HepG2 (cell line): ENCODE measurements around the gene DDC. TPM values are rescaled to one million over a fixed set of nuclear protein-coding genes. Genes with fewer than 3 reads are reported as not detected.
A peak's percentile ranks its signal among the peaks of the same experiment; 100 is the strongest.

Source experiments
- ATAC-seq: fragments of 200-7000 bp; cut with Tn5 transposase; 3 replicates; pipeline ENCODE4 v1.9.1; 2020; ENCODE audit warnings: mild to moderate bottlenecking, moderate library complexity
- BruUV-seq: library from RNA; stranded (reverse); fragments of 400-500 nt; replicated peaks from 2 replicates; lab custom pipeline; 2021; lab: Mats Ljungman, UMichigan
- CTCF ChIA-PET: fragments of 300-600 bp; formaldehyde crosslinking; extraction: SDS; loops from one replicate; lab custom pipeline; 2021; ENCODE audit warnings: low total read pairs, inconsistent platforms, low intra/inter-chr PET ratio; lab: Yijun Ruan, JAX
- POLR2A ChIA-PET: fragments of 350-600 bp; sonication (Branson Sonifier 250); formaldehyde crosslinking; loops from one replicate; lab custom pipeline; 2020; ENCODE audit warnings: antibody characterized with exemption, inconsistent platforms; lab: Yijun Ruan, JAX
- DNase-seq: peaks from one replicate; pipeline ENCODE4 v3.0.0-alpha.2; 2015; ENCODE audit warnings: low spot score
- FAIRE-seq: peaks from 3 replicates; lab custom pipeline; 2011; peaks lifted over from hg19 to GRCh38; lab: Jason Lieb, UNC
- H2AFZ ChIP-seq: one replicate; pipeline ENCODE4 v1.6.1; 2011; ENCODE audit warnings: low read length, inconsistent platforms
- H3K27ac ChIP-seq: fragments of 300-600 bp; 3 replicates; pipeline ENCODE4 v1.8.0; 2011; ENCODE audit warnings: mixed run types, mild to moderate bottlenecking, mixed read lengths, low read length, inconsistent platforms; ENCODE audit not compliant: insufficient read depth; ENCODE audit errors: extremely low read length
- H3K27me3 ChIP-seq, 2 experiments: fragments of 200-600 bp in 1 of 2; 2 replicates in 1 of 2; 3 replicates in 1 of 2; pipeline versions ENCODE4 v1.6.0 to v1.8.0; 2011; ENCODE audit warnings: low read length in 2 of 2, mild to moderate bottlenecking in 2 of 2, moderate library complexity in 2 of 2, inconsistent platforms in 1 of 2; ENCODE audit not compliant: insufficient read depth in 2 of 2, control insufficient read depth in 1 of 2
- H3K36me3 ChIP-seq, 2 experiments: fragments of 200-600 bp in 1 of 2; replicated peaks in 1 of 2; 2 replicates in 1 of 2; 3 replicates in 1 of 2; pipeline versions ENCODE4 v1.5.1 to v1.8.0; 2011; ENCODE audit warnings: low read length in 2 of 2, inconsistent platforms in 1 of 2; ENCODE audit not compliant: insufficient read depth in 2 of 2, control insufficient read depth in 1 of 2
- H3K4me1 ChIP-seq: 2 replicates; pipeline ENCODE4 v1.5.1; 2012; ENCODE audit warnings: low read length, inconsistent platforms; ENCODE audit not compliant: insufficient read depth
- H3K4me2 ChIP-seq: 2 replicates; pipeline ENCODE4 v1.6.0; 2011; ENCODE audit warnings: low read depth, low read length, inconsistent platforms
- H3K4me3 ChIP-seq, 3 experiments: fragments of 200-600 bp in 1 of 3; sonication (generic), shearing (Covaris generic) in 1 of 3; replicated peaks in 1 of 3; 2 replicates each; pipeline ENCODE4 v1.5.1; 2011 to 2016; ENCODE audit warnings: low read length in 3 of 3, inconsistent platforms in 2 of 3, low read depth in 2 of 3, mild to moderate bottlenecking in 2 of 3, control low read depth in 1 of 3, mixed read lengths in 1 of 3; ENCODE audit not compliant: insufficient read depth in 1 of 3
- H3K79me2 ChIP-seq: one replicate; pipeline ENCODE4 v1.6.1; 2011; ENCODE audit warnings: low read length, inconsistent platforms; ENCODE audit not compliant: insufficient read depth
- H3K9ac ChIP-seq: 2 replicates; pipeline ENCODE4 v1.6.0; 2011; ENCODE audit warnings: mild to moderate bottlenecking, low read depth, low read length, inconsistent platforms; ENCODE audit not compliant: insufficient read depth
- H3K9me3 ChIP-seq: 2 replicates; pipeline ENCODE4 v1.5.1; 2012; ENCODE audit warnings: mild to moderate bottlenecking, low read length
- H4K20me1 ChIP-seq: 2 replicates; pipeline ENCODE4 v1.6.0; 2011; ENCODE audit warnings: inconsistent platforms, mild to moderate bottlenecking, low read length, moderate library complexity; ENCODE audit not compliant: insufficient read depth
- FOSL2 ChIP-seq: sonication (generic); formaldehyde crosslinking; IDR thresholded peaks from 2 replicates; pipeline ENCODE4 v1.4.0; 2020; ENCODE audit warnings: missing genetic modification reagents
- FOXC1 ChIP-seq: sonication (generic); formaldehyde crosslinking; IDR thresholded peaks from 2 replicates; pipeline ENCODE4 v1.8.0; 2022; ENCODE audit warnings: mild to moderate bottlenecking, missing genetic modification reagents, borderline replicate concordance
- HNF4A ChIP-seq: sonication (generic); formaldehyde crosslinking; IDR thresholded peaks from 2 replicates; pipeline ENCODE4 v1.4.0; 2020; ENCODE audit warnings: missing genetic modification reagents
- NCOA2 ChIP-seq: sonication (generic); formaldehyde crosslinking; IDR thresholded peaks from 2 replicates; pipeline ENCODE4 v1.8.0; 2022; ENCODE audit warnings: inconsistent platforms
- NR2C2 ChIP-seq: sonication (generic); formaldehyde crosslinking; IDR thresholded peaks from 2 replicates; pipeline ENCODE4 v1.4.0; 2020; ENCODE audit warnings: missing genetic modification reagents, mild to moderate bottlenecking, moderate library complexity, borderline replicate concordance
- SP140L ChIP-seq: sonication (generic); formaldehyde crosslinking; IDR thresholded peaks from 2 replicates; pipeline ENCODE4 v1.4.0; 2020; ENCODE audit warnings: missing genetic modification reagents, borderline replicate concordance
- SRF ChIP-seq: IDR thresholded peaks from 2 replicates; pipeline ENCODE4 v1.6.1; 2011; ENCODE audit warnings: mild to moderate bottlenecking, low read depth, low read length, moderate library complexity
- XRCC5 ChIP-seq: fragments of 200-400 bp; formaldehyde crosslinking; optimal IDR thresholded peaks from 2 replicates; pipeline ENCODE3; 2017; ENCODE audit warnings: mild to moderate bottlenecking, low read length
- ZNF12 ChIP-seq: sonication (generic); formaldehyde crosslinking; IDR thresholded peaks from 2 replicates; pipeline ENCODE4 v1.5.0; 2020; ENCODE audit warnings: missing genetic modification reagents
- ZNF256 ChIP-seq: sonication (generic); formaldehyde crosslinking; conservative IDR thresholded peaks from 2 replicates; pipeline ENCODE4 v1.4.0; 2020; ENCODE audit warnings: missing genetic modification reagents
- ZNF543 ChIP-seq: sonication (generic); formaldehyde crosslinking; IDR thresholded peaks from 2 replicates; pipeline ENCODE4 v1.4.0; 2020; ENCODE audit warnings: mild to moderate bottlenecking, missing genetic modification reagents
- WGBS: methylation state at CpG from one replicate; pipeline ENCODE4 v1.1.6; 2017; ENCODE audit warnings: low lambda C conversion rate; 5-methylcytosine and 5-hydroxymethylcytosine counted together
- in situ Hi-C: cut with HindIII; loops from 2 replicates; pipeline ENCODE4 v1.10.0; 2017; ENCODE audit warnings: low pct_unique_long_range_greater_than_20kb; ENCODE audit not compliant: extremely low pct_ligation_motif_present
- intact Hi-C: fragments of 100-400 bp; cut with micrococcal nuclease; formaldehyde crosslinking; loops from one replicate; pipeline ENCODE4 v1.10.0; 2022; ENCODE audit not compliant: unreplicated experiment
- polyA plus RNA-seq, 8 experiments: library from polyadenylated mRNA; depleted of rRNA in 3 of 8; stranded (reverse) in 7 of 8; unstranded in 1 of 8; fragments of >200 nt; fragmentation: Illumina TruSeq in 4 of 8; extraction: Trizol in 4 of 8; gene quantifications; 2 replicates each; pipeline versions ENCODE4 v1.2.1 to v1.2.3, GENCODE V29; 2011 to 2016; ENCODE audit warnings: low read depth in 4 of 8, missing spikeins in 1 of 8, mixed read lengths in 1 of 8; ENCODE audit not compliant: insufficient read depth in 1 of 8
- total RNA-seq, 5 experiments: library from RNA; depleted of rRNA; stranded (reverse); fragments of >200 nt; fragmentation: Illumina TruSeq; extraction: Trizol; gene quantifications; 2 replicates each; pipeline ENCODE4 v1.2.3, GENCODE V29; 2016; ENCODE audit warnings: low read depth in 1 of 5

Gene DDC
- total and polyA plus RNA-seq, 2 of the 13 experiments (the other 11 are each of a cell fraction or from before 2014, with no cell fraction given), result 11.7 to 93.3 TPM

GRCh38 chr7:50427518-50427917, 137.7 kb downstream of the DDC start:
- no peak for DNase-seq
- ChIA-PET CTCF (no interaction called here), POLR2A (no interaction called here)
- Histone ChIP-seq H3K36me3 (no peaks in the 10 kb centered on the region), H2AFZ (no peak overlapping the region), H3K9ac (no peak overlapping the region), H3K4me1 (peaks cover 22% of the 10 kb centered on the region), H3K27ac (no peak overlapping the region), H4K20me1 (no peaks in the 10 kb centered on the region), H3K79me2 (no peaks in the 10 kb centered on the region), H3K27me3 (0 out of 5 replicates have a peak, but pooled peaks cover 0 to 1% of the 10 kb centered on the region in 2 experiments), H3K4me2 (no peak overlapping the region), H3K9me3 (no peaks in the 10 kb centered on the region), H3K4me3 (no peak overlapping the region)
- WGBS, result 5% methylated on average over 2 of the region's 2 CpGs
- BruUV-seq, result no TSS peak
- in situ Hi-C loops, result no loop called here
- TF ChIP-seq NR2C2 (CRISPR knock-in tag) (no peak), FOXC1 (CRISPR knock-in tag) (no peak), XRCC5 (no peak), SP140L (CRISPR knock-in tag) (no peak), ZNF256 (CRISPR knock-in tag) (peak; percentile 93)
- FAIRE-seq, result no peak
- intact Hi-C loops, result no loop called here
- ATAC-seq, result 0 out of 3 replicates have a peak, but pooled peaks have one; percentile 29

- TF ChIP-seq NCOA2, result no peak
- peak; percentile 24; the same call in 1 of the 2 replicates for TF ChIP-seq HNF4A (CRISPR knock-in tag)
- TF ChIP-seq SRF, result no peak
- TF ChIP-seq ZNF12 (CRISPR knock-in tag), result 0 out of 2 replicates have a peak, but pooled peaks have one; percentile 25
- TF ChIP-seq FOSL2, result peak; percentile 54
- peak; percentile 97 for TF ChIP-seq ZNF543 (CRISPR knock-in tag)
- TF ChIP-seq, all 625 proteins: peak for 4
- peak; percentile 19 for DNase-seq
- in situ Hi-C loops (no loop called here), intact Hi-C loops (no loop called here)
- Histone ChIP-seq H3K4me3 (no peak overlapping the region), H3K27me3 (0 out of 5 replicates have a peak, but pooled peaks cover 0 to 1% of the 10 kb centered on the region in 2 experiments), H2AFZ (no peak overlapping the region), H3K9ac (no peak overlapping the region), H3K4me2 (no peak overlapping the region), H3K4me1 (peaks cover 22% of the 10 kb centered on the region), H3K36me3 (no peaks in the 10 kb centered on the region), H3K27ac (no peak overlapping the region), H3K9me3 (no peaks in the 10 kb centered on the region), H4K20me1 (no peaks in the 10 kb centered on the region), H3K79me2 (no peaks in the 10 kb centered on the region)
- FAIRE-seq, result no peak
- no peak for ATAC-seq
- ChIA-PET CTCF (no interaction called here), POLR2A (no interaction called here)
- 45% methylated on average over 2 of the region's 5 CpGs for WGBS
- no TSS peak for BruUV-seq
Measured at GRCh38 chr7:50426280-50427045, 138.7 kb downstream of the DDC start.
